ENCODE measurements around the gene TTYH3.

DNA sequence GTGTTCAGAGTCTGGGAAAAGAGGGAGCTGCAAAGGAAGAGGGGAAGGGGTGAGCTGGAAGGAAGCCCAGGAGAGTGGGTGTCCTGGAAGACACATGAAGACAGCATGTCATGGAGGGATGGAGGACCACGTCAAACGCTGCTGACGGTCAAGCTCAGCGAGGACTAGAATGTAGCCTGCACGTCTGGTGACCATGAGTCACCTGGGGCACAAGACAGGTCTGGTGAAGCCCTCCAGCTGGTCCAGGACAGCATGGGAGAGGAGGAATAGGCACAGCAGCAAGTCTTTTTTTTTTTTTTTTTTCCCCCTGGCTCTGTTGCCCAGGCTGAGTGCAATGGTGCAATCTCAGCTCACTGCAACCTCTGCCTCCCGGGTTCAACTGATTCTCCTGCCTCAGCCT is 36.6 kb downstream of the TTYH3 start:
- TF ChIP-seq, protein P1, sequence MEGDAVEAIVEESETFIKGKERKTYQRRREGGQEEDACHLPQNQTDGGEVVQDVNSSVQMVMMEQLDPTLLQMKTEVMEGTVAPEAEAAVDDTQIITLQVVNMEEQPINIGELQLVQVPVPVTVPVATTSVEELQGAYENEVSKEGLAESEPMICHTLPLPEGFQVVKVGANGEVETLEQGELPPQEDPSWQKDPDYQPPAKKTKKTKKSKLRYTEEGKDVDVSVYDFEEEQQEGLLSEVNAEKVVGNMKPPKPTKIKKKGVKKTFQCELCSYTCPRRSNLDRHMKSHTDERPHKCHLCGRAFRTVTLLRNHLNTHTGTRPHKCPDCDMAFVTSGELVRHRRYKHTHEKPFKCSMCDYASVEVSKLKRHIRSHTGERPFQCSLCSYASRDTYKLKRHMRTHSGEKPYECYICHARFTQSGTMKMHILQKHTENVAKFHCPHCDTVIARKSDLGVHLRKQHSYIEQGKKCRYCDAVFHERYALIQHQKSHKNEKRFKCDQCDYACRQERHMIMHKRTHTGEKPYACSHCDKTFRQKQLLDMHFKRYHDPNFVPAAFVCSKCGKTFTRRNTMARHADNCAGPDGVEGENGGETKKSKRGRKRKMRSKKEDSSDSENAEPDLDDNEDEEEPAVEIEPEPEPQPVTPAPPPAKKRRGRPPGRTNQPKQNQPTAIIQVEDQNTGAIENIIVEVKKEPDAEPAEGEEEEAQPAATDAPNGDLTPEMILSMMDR (IDR thresholded peaks at IDR 0.05), result no peak
- TF ChIP-seq POLR2A (IDR thresholded peaks at IDR 0.05) (no peak), EP300 (IDR thresholded peaks at IDR 0.05) (no peak)
